ENCODE measurements around the gene TCERG1L.
A peak's percentile ranks its signal among the peaks of the same experiment; 100 is the strongest.
"Not testable (repeated sequence)": the region's sequence is repeated elsewhere in the genome, so short reads cannot be mapped to it uniquely, and the experiment has no call there.

TCERG1L gene

GRCh38 chr10:131323025-131323424 is 11.5 kb upstream of the TCERG1L start:
- CTCF ChIA-PET: no interaction called here
- peaks cover 24% of the 10 kb centered on the region for H3K27me3 Mint-ChIP-seq

GRCh38 chr10:131322575-131322974 is 11.1 kb upstream of the TCERG1L start:
- not testable (repeated sequence) for H3K4me1 Mint-ChIP-seq, H3K27ac Mint-ChIP-seq

More at GRCh38 chr10:131323025-131323424, 11.5 kb upstream of the TCERG1L start:
- Mint-ChIP-seq H3K9me3 (no peaks in the 10 kb centered on the region), H3K4me3 (no peak overlapping the region), H3K36me3 (no peaks in the 10 kb centered on the region), H3K4me1 (no peaks in the 10 kb centered on the region), H3K27ac (no peak overlapping the region)
- no peak for DNase-seq

GRCh38 chr10:131320860-131321604 is 9.5 kb upstream of the TCERG1L start:
- Mint-ChIP-seq H3K27me3 (peaks cover 27% of the 10 kb centered on the region), H3K27ac (no peak overlapping the region), H3K36me3 (no peaks in the 10 kb centered on the region)

More at GRCh38 chr10:131322575-131322974, 11.1 kb upstream of the TCERG1L start:
- H3K36me3 Mint-ChIP-seq, CTCF ChIA-PET, H3K4me3 Mint-ChIP-seq, H3K9me3 Mint-ChIP-seq, DNase-seq: not testable (repeated sequence)
- peaks cover 24% of the 10 kb centered on the region for H3K27me3 Mint-ChIP-seq

GRCh38 chr10:131318814-131319213 is 7.3 kb upstream of the TCERG1L start:
- H3K36me3 Mint-ChIP-seq: no peaks in the 10 kb centered on the region
- H3K9me3 Mint-ChIP-seq: no peaks in the 10 kb centered on the region
- H3K27me3 Mint-ChIP-seq: peaks cover 33% of the 10 kb centered on the region
- peaks cover 1% of the 10 kb centered on the region for H3K4me1 Mint-ChIP-seq
- DNase-seq: no peak
- no peak overlapping the region for H3K27ac Mint-ChIP-seq
- H3K4me3 Mint-ChIP-seq: no peak overlapping the region
- CTCF ChIA-PET: no interaction called here

More at GRCh38 chr10:131320860-131321604, 9.5 kb upstream of the TCERG1L start:
- H3K4me1 Mint-ChIP-seq: no peaks in the 10 kb centered on the region
- no peak overlapping the region for H3K4me3 Mint-ChIP-seq
- H3K9me3 Mint-ChIP-seq: no peaks in the 10 kb centered on the region
- no peak for DNase-seq
- CTCF ChIA-PET: no interaction called here

GRCh38 chr10:131318291-131318690 is 6.8 kb upstream of the TCERG1L start:
- CTCF ChIA-PET: no interaction called here
- H3K27ac Mint-ChIP-seq: no peak overlapping the region
- H3K27me3 Mint-ChIP-seq: peaks cover 36% of the 10 kb centered on the region
- no peaks in the 10 kb centered on the region for H3K9me3 Mint-ChIP-seq
- no peak for DNase-seq
- H3K36me3 Mint-ChIP-seq: no peaks in the 10 kb centered on the region
- no peak overlapping the region for H3K4me3 Mint-ChIP-seq
- H3K4me1 Mint-ChIP-seq: peaks cover 3% of the 10 kb centered on the region

- H3K27ac Mint-ChIP-seq: no peak overlapping the region
- CTCF ChIA-PET: no interaction called here
- DNase-seq: no peak
- no peaks in the 10 kb centered on the region for H3K36me3 Mint-ChIP-seq
- peaks cover 6% of the 10 kb centered on the region for H3K4me1 Mint-ChIP-seq
- no peak overlapping the region for H3K4me3 Mint-ChIP-seq
- no peaks in the 10 kb centered on the region for H3K9me3 Mint-ChIP-seq
- H3K27me3 Mint-ChIP-seq: peaks cover 46% of the 10 kb centered on the region
Measured at GRCh38 chr10:131316321-131317075, 5.0 kb upstream of the TCERG1L start.

- Mint-ChIP-seq H3K9me3 (no peaks in the 10 kb centered on the region), H3K36me3 (no peaks in the 10 kb centered on the region), H3K4me3 (no peak overlapping the region), H3K4me1 (peaks cover 10% of the 10 kb centered on the region), H3K27me3 (peaks cover 43% of the 10 kb centered on the region), H3K27ac (no peak overlapping the region)
- DNase-seq: no peak
- CTCF ChIA-PET: no interaction called here
Measured at GRCh38 chr10:131315344-131315743, 3.8 kb upstream of the TCERG1L start.

GRCh38 chr10:131314799-131315198 is 3.3 kb upstream of the TCERG1L start:
- no peak for DNase-seq
- Mint-ChIP-seq H3K4me3 (no peak overlapping the region), H3K27ac (no peak overlapping the region), H3K9me3 (no peaks in the 10 kb centered on the region), H3K4me1 (peaks cover 13% of the 10 kb centered on the region), H3K27me3 (peaks cover 43% of the 10 kb centered on the region), H3K36me3 (no peaks in the 10 kb centered on the region)
- CTCF ChIA-PET: no interaction called here

GRCh38 chr10:131314148-131314547 is 2.6 kb upstream of the TCERG1L start:
- H3K9me3 Mint-ChIP-seq: no peaks in the 10 kb centered on the region
- no peak overlapping the region for H3K4me3 Mint-ChIP-seq
- peaks cover 13% of the 10 kb centered on the region for H3K4me1 Mint-ChIP-seq
- peaks cover 44% of the 10 kb centered on the region for H3K27me3 Mint-ChIP-seq
- no peak for DNase-seq
- H3K36me3 Mint-ChIP-seq: no peaks in the 10 kb centered on the region
- no peak overlapping the region for H3K27ac Mint-ChIP-seq
- CTCF ChIA-PET: no interaction called here

- no peaks in the 10 kb centered on the region for H3K9me3 Mint-ChIP-seq
- H3K4me3 Mint-ChIP-seq: no peak overlapping the region
- peaks cover 13% of the 10 kb centered on the region for H3K4me1 Mint-ChIP-seq
- peaks cover 50% of the 10 kb centered on the region for H3K27me3 Mint-ChIP-seq
- H3K27ac Mint-ChIP-seq: no peak overlapping the region
- DNase-seq: no peak
- no peaks in the 10 kb centered on the region for H3K36me3 Mint-ChIP-seq
- CTCF ChIA-PET: no interaction called here
Measured at GRCh38 chr10:131313377-131313776, 1.9 kb upstream of the TCERG1L start.

- H3K36me3 Mint-ChIP-seq: no peaks in the 10 kb centered on the region
- no peaks in the 10 kb centered on the region for H3K9me3 Mint-ChIP-seq
- H3K27ac Mint-ChIP-seq: no peak overlapping the region
- no peak overlapping the region for H3K4me3 Mint-ChIP-seq
- H3K27me3 Mint-ChIP-seq: peaks cover 55% of the 10 kb centered on the region
- peaks cover 13% of the 10 kb centered on the region for H3K4me1 Mint-ChIP-seq
- DNase-seq: no peak
- CTCF ChIA-PET: no interaction called here
Measured at GRCh38 chr10:131312478-131312836, 936 bp upstream of the TCERG1L start.

- CTCF ChIA-PET: no interaction called here
- Mint-ChIP-seq H3K36me3 (no peaks in the 10 kb centered on the region), H3K27ac (no peak overlapping the region), H3K4me3 (no peak overlapping the region), H3K27me3 (peaks cover 52% of the 10 kb centered on the region), H3K9me3 (no peaks in the 10 kb centered on the region), H3K4me1 (peaks cover 13% of the 10 kb centered on the region)
- no peak for DNase-seq
Measured at GRCh38 chr10:131311402-131311660, 190 bp downstream of the TCERG1L start.

- H3K4me3 Mint-ChIP-seq: peak overlapping the region; percentile 48
- CTCF ChIA-PET: no interaction called here
- peak overlapping the region; percentile 28 for H3K27ac Mint-ChIP-seq
Measured at GRCh38 chr10:131310551-131311401, 745 bp downstream of the TCERG1L start.

GRCh38 chr10:131310142-131310541 is 1.4 kb downstream of the TCERG1L start:
- H3K4me3 Mint-ChIP-seq: no peak overlapping the region
- DNase-seq: no peak
- no peaks in the 10 kb centered on the region for H3K36me3 Mint-ChIP-seq
- CTCF ChIA-PET: no interaction called here
- H3K27ac Mint-ChIP-seq: peak overlapping the region; percentile 24
- peaks cover 52% of the 10 kb centered on the region for H3K27me3 Mint-ChIP-seq
- no peaks in the 10 kb centered on the region for H3K9me3 Mint-ChIP-seq
- H3K4me1 Mint-ChIP-seq: peaks cover 13% of the 10 kb centered on the region

More at GRCh38 chr10:131310551-131311401, 745 bp downstream of the TCERG1L start:
- Mint-ChIP-seq H3K36me3 (no peaks in the 10 kb centered on the region), H3K27me3 (peaks cover 52% of the 10 kb centered on the region), H3K9me3 (no peaks in the 10 kb centered on the region), H3K4me1 (peaks cover 13% of the 10 kb centered on the region)
- DNase-seq: no peak

Data from activated naive CD4-positive, alpha-beta T cell treated with anti-CD3 and anti-CD28 coated beads, Interleukin-2, amount 10 ng/mL, durations not matched to agents 7 days and 5 days (primary cell).